Measurements from ENCODE around the gene ZNF862.
A peak's percentile ranks its signal among the peaks of the same experiment; 100 is the strongest.

GRCh38 chr7:149790146-149790548 lies 48.0 kb upstream of the ZNF862 start:
- peak in 3 of 4 experiments; percentile 27 to 61 (median 46) for TF ChIP-seq CTCF (IDR thresholded peaks at IDR 0.05)
- no peak for TF ChIP-seq POLR2AphosphoS5 (IDR thresholded peaks at IDR 0.05)
- no peak for TF ChIP-seq EP300 (IDR thresholded peaks at IDR 0.05)

All from gastroesophageal sphincter (tissue), 3 donors.